Kasumi-1 (cell line): ENCODE data around the gene BLOC1S4.

Source experiments
- DNase-seq, 2 experiments: peaks; one replicate each; lab custom pipeline; 2025; lab: John Stamatoyannopoulos, UW

Gene BLOC1S4

GRCh38 chr4:6692379-6692778 lies 23.6 kb upstream of the BLOC1S4 start:
- no peak for DNase-seq

- peak; percentile 74 to 75 for DNase-seq
These were observed 23.2 kb upstream of the BLOC1S4 start for GRCh38 chr4:6692806-6693205.

DNA sequence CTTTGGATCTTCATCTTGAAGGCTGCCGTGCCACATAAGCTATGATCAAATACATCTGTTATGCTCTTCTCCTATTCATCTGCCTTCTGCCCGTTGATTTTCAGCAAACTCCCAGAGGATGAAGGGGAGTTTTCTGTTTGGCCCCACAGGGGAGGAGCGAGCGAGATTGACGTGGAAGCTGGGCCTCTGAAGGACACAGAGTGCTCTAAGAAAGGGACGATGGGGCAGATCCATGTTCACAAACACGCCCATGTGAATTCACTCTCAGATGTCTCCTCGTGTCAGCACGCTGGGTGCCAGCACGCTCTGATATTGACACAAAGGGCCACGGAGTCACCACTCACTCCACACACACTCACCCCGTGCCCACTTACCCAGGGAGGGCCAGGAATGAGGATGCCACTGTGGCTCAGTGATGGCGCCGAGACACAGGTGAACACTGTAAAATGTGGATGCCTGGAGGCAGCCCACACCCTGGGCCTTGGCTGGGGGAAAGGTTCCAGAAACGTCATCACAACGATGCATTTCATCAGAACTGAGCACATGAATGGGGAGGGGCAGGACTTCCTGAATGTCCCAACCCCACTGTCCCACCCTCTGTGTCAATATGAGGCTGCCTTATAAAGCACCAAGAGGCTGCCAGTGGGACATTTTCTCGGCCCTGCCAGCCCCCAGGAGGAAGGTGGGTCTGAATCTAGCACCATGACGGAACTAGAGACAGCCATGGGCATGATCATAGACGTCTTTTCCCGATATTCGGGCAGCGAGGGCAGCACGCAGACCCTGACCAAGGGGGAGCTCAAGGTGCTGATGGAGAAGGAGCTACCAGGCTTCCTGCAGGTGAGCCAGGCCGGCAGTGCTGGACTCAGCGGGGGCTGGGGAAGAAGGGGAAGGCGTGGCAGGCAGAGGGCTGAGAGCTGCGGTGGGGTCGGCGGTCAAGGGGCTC lies 22.5 kb upstream of the BLOC1S4 start, which contains the start of gene S100P:
S100P (plus strand) TSS at position 648 of the 946 bp plus-strand sequence; CDS start at position 703, 55 bp downstream.
- DNase-seq, result no peak

- peak; percentile 37 to 53 for DNase-seq
These were observed 21.6 kb upstream of the BLOC1S4 start for GRCh38 chr4:6694177-6694901.

DNA sequence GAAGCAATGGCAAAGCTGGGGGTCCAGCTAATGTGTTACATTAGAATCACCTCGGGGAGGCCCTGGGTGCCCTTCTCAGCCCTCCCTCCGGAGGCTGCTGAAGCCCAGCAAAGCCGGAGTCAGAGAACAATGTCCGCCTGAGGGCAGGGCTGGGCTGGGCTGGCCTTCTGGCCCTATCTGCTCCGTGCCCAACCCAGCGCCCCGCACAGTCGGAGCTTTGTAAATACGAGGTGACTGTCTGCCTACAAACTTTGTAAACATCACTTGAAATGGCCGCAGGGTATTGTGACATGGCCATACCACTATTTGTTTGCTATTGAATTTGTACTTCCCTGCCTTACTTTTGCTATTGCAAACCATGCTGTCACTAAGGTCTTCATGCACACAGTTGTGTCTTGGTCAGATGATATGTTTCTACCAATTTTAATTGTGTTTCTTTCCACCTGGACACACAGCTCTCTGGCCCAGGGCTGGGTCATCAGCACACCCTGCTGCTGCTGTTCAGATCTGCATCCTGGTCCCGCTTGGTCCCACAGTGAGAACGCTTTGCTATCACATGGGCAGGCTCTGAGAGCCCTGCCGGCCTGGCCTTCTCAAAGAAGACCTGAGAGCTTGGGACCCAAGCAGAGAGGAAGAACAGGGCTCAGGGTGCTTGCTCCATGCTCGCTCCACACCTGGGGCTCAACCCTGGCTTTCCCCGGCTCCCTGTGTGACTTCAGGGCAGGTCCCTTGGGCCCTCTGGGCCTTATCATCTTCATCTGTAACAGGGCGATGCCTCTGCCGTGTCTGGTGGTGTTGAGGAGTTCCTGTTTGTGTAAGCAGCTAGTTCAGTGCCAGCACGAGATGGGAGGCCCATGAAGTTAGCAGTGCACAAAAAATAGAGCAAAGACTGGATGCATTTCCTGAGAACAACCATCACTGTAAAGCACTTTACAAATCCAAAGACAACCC lies 20.0 kb upstream of the BLOC1S4 start:
- peak; percentile 43 to 57 for DNase-seq

- DNase-seq, result no peak
These were observed 19.4 kb upstream of the BLOC1S4 start for GRCh38 chr4:6696611-6697010.

GRCh38 chr4:6697131-6697530 lies 18.8 kb upstream of the BLOC1S4 start:
- DNase-seq, result no peak

DNA sequence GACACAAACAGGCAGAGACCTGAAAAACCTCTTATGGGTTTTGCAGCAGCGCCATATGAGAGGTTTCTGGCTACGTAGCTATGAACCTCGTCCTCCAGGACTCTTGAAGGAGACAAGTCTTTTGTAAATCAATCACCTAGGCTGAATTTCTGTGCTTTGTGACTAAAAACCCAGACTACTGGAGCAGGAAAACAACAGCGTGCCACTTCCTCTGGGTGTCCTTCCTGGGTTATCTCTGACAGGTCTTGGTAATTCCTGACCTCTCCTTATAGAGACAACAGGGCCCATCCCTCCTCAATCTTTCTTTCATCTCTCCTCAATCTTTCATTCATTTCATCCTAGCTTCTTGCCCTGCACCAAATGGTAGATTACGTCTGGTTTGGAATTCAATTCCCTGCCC lies 16.6 kb upstream of the BLOC1S4 start:
- no peak for DNase-seq

DNA sequence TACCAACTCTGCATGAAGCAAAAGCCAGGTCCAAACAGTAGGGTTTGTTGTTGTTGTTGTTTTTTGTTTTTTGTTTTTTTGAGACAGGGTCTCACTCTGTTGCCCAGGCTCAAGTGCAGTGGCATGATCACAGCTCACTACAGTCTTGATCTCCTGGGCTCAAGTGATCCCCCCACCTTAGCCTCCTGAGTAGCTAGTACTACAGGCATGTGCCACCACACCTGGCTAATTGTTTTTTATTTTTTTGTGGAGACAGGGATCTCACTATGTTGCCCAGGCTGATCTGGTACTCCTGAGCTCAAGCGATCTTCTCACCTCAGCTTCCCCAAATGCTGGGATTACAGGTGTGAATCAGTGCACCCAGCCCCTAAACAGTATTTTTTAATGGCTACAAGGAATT lies 16.1 kb upstream of the BLOC1S4 start:
- no peak for DNase-seq

DNA sequence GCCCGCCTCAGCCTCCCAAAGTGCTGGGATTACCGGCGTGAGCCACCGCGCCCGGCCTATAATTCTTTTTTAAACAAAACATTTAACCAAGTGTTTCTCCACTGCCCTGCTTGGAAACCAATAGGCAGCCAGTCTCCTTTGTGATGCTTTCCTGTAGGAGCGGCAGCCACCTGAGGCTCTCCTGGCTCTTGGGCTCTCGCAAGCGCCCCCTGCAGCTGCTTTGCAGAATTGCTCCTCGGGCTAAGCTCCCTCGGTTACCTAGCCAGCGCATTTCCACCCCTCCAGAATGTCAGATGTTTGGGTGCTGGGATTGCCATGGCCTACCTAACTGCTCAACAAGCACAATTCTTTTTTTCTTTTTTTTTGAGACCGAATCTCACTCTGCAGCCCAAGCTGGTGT lies 14.6 kb upstream of the BLOC1S4 start:
- DNase-seq, result peak in 1 of 2 experiments; percentile 16

GRCh38 chr4:6702761-6703160 lies 13.2 kb upstream of the BLOC1S4 start:
- no peak for DNase-seq

DNA sequence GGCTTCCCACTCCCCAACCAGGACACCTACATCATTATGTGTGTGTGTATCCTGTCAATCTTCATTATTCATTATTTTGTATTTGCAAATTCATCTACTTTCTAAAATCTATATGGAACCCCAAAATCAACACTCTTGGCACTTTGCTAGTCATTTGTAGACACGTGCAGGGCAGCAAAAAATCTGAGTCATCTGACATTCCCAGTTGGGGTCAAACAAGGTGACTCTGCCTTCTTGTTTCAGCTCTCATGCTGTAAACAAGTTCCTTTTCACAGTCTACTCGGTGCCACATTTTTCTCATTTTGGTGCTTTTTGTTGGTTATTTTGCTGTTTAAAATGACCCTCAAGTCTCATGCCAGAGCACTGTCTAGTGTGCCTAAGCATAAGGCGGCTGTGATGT lies 12.2 kb upstream of the BLOC1S4 start:
- no peak for DNase-seq

DNA sequence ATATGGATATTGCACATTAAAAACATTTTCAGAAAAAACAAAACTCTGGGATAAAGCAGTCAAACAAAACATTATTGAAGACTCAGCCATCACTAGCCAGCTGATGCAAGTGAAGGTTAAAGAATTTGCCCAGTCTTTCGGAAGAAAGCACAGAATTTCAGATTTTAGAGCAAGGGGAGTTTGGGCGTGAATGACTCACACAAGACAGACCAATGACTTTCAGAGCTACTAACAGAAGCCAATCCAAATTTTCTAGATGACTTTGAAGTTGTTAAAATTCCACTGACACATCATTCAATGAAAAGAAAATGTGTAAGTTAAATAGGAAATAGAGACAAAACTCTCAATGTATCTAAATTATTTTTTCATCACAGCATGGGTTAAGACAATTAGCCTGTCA lies 10.3 kb upstream of the BLOC1S4 start:
- no peak for DNase-seq

GRCh38 chr4:6706173-6706572 lies 9.8 kb upstream of the BLOC1S4 start:
- DNase-seq, result no peak

DNA sequence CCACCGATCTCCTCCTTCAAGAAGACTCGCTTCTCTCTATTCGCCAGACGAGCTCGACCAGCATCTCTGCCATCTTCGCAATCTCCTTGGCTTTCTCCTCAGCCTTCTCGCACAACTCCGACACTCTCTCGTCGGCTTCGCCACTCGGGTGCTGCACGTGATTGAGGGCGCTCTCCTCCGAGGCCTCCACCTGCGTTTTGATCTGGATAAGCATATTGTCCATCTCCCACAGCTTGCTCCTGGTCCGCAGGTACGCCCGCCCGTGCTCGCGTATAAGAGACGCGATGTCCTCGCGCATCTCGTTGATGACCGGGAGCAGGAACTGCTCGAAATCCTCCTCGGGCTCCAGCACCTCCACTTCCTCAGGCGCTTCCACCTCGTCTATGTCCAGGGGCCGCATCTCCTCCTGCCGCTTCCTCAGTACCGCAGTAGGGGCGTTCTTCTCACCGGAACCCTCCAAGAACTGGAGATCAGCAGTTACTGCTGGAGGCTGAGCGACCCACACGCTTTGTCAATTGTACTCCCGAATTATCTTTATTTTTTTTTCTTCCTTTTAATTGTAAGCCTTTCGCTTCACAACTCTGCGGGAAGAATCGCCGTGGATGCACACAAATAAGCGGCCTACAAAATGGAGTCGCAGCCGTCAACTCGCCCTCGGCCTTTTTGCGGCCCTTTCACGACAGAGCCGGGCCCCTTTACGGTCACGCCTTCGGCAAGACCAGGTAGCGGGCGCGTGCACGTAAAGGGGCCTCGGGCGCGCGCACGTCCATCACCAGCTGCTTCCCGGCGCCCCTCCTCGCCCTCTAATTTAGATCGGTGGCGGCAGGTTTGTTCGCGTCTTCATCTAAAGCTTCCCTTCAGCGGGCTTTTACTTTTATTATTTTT lies 6.5 kb upstream of the BLOC1S4 start, which contains the start of gene MRFAP1L1:
MRFAP1L1 (minus strand) TSS at position 636 of the 885 bp plus-strand sequence; CDS start at position 400, 236 bp downstream.
- DNase-seq, result peak; percentile 98

DNA sequence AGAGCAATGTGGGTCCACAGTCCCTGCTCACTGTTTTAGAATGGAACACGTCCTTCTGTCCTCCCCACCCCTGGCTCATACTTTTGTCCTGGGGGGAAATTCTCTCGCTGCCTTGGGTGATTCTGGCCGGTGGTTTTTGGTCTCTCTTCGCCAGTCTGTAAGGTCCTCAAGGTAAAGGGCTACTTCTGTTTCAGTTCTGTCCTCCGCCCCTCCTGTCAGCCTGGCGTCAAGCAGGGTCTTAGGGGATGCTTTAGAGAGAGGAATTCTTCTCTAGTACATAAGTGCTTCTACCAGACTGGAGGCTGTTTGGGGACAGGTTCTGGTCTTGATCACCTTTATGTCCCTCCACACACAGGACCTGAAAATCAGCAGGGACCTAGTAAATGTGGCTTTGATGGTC lies 5.7 kb upstream of the BLOC1S4 start:
- peak in 1 of 2 experiments; percentile 22 for DNase-seq

DNA sequence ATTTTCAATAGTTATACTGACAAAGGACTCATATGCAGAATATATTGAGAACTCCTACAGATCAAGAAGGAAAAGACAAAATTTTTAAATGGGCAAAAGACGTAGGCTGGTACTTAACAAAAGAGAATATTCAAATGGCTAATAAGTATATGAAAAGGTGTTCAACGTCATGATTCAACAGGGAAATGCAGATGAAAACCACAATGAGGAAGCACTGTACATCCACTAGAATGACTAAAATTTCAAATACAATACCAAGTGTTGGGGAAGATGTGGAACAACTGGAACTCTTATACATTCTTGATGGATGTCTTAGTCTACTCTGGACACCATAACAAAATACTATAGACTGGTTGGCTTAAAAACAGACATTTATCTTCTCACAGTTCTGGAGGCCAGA lies 5.0 kb upstream of the BLOC1S4 start:
- peak; percentile 29 to 42 for DNase-seq

DNA sequence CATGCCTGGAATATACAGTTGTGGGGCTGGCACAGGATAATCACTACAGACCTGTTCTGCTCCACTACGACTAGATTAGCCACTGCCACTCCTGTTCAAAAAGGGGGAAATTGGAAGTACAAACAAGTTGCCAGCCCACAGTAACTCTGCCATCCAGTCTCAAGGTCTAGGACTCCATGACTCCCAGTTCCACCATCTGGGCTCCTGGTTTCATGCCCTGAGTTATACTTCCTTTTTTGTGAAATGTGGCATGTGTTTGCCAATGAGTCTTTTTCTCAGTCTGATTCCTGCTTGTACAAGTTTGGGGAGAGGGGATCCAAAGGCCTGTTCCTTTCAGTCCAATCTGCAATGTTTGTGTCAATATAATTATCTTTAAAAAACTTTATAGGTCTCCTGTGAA lies 1.0 kb upstream of the BLOC1S4 start:
- peak in 1 of 2 experiments; percentile 11 for DNase-seq

- no peak for DNase-seq
These were observed 313 bp upstream of the BLOC1S4 start for GRCh38 chr4:6715704-6716017.

- DNase-seq, result no peak
These were observed 1.1 kb downstream of the BLOC1S4 start for GRCh38 chr4:6716958-6717655.
